Neural progenitor cell (in vitro differentiated cells): ENCODE measurements around the gene NUCB2. TPM values are rescaled to one million over a fixed set of nuclear protein-coding genes. Genes with fewer than 3 reads are reported as not detected.

Experiments used
- DNase-seq: peaks from one replicate; pipeline ENCODE4 v3.0.0-alpha.2; 2016; ENCODE audit warnings: low spot score
- H2AFZ ChIP-seq: fragments of 200-600 bp; sonication (generic); replicated peaks from 2 replicates; pipeline ENCODE4 v1.6.1; 2016; ENCODE audit warnings: antibody characterized with exemption
- H3F3A ChIP-seq: fragments of 200-600 bp; sonication (generic); 2 replicates; pipeline ENCODE4 v1.6.1; 2016; ENCODE audit warnings: antibody characterized with exemption, low read depth
- H3K27ac ChIP-seq: fragments of 200-600 bp; sonication (generic); 2 replicates; pipeline ENCODE4 v1.5.1; 2016; ENCODE audit warnings: mild to moderate bottlenecking
- H3K27me3 ChIP-seq: fragments of 200-600 bp; sonication (generic); 2 replicates; pipeline ENCODE4 v1.6.1; 2016; ENCODE audit warnings: mild to moderate bottlenecking, moderate library complexity
- H3K36me3 ChIP-seq: fragments of 200-600 bp; sonication (generic); 2 replicates; pipeline ENCODE4 v1.5.1; 2016
- H3K4me1 ChIP-seq: fragments of 200-600 bp; sonication (generic); 2 replicates; pipeline ENCODE4 v1.6.1; 2016; ENCODE audit warnings: mixed run types
- H3K4me2 ChIP-seq: fragments of 200-600 bp; sonication (generic); 2 replicates; pipeline ENCODE4 v1.6.1; 2016
- H3K4me3 ChIP-seq: fragments of 200-600 bp; sonication (generic); 2 replicates; pipeline ENCODE4 v1.5.1; 2016
- H3K79me2 ChIP-seq: fragments of 200-600 bp; sonication (generic); 2 replicates; pipeline ENCODE4 v1.6.1; 2016; ENCODE audit warnings: low read depth
- H3K9ac ChIP-seq: fragments of 200-600 bp; sonication (generic); 2 replicates; pipeline ENCODE4 v1.6.1; 2016
- H3K9me3 ChIP-seq: fragments of 200-600 bp; sonication (generic); 2 replicates; pipeline ENCODE4 v1.5.1; 2016; ENCODE audit warnings: low read depth
- H4K20me1 ChIP-seq: fragments of 200-600 bp; sonication (generic); 2 replicates; pipeline ENCODE4 v1.6.1; 2016; ENCODE audit warnings: low read depth
- H3K27ac Mint-ChIP-seq: 3 replicates; pipeline ENCODE4 v1.8.0; 2021; ENCODE audit warnings: mixed read lengths
- H3K27me3 Mint-ChIP-seq: 2 replicates; pipeline ENCODE4 v1.8.0; 2022; ENCODE audit warnings: low read depth, mild to moderate bottlenecking, inconsistent platforms, moderate library complexity, mixed read lengths; ENCODE audit not compliant: insufficient read depth
- H3K36me3 Mint-ChIP-seq: 3 replicates; pipeline ENCODE4 v1.8.0; 2021; ENCODE audit warnings: mixed read lengths
- H3K4me1 Mint-ChIP-seq: 3 replicates; pipeline ENCODE4 v1.8.0; 2021; ENCODE audit warnings: mixed read lengths
- H3K4me3 Mint-ChIP-seq: 3 replicates; pipeline ENCODE4 v1.8.0; 2021; ENCODE audit warnings: mild to moderate bottlenecking, moderate library complexity, mixed read lengths
- H3K9me3 Mint-ChIP-seq: 3 replicates; pipeline ENCODE4 v1.8.0; 2020; ENCODE audit warnings: mixed read lengths
- CTCF ChIP-seq: fragments of 200-600 bp; sonication (generic); IDR thresholded peaks from 2 replicates; pipeline ENCODE4 v1.5.1; 2017; ENCODE audit warnings: antibody characterized with exemption, mild to moderate bottlenecking
- EZH2 ChIP-seq: fragments of 200-600 bp; sonication (generic); IDR thresholded peaks from 2 replicates; pipeline ENCODE4 v1.6.1; 2017; ENCODE audit warnings: antibody characterized with exemption, mild to moderate bottlenecking, moderate library complexity
- EZH2phosphoT487 ChIP-seq: fragments of 200-600 bp; sonication (generic); IDR thresholded peaks from 2 replicates; pipeline ENCODE4 v1.6.1; 2017; ENCODE audit warnings: antibody characterized with exemption
- total RNA-seq: library from RNA; depleted of rRNA; stranded (reverse); fragments of >200 nt; gene quantifications from 2 replicates; pipeline ENCODE4 v1.2.3, GENCODE V29; 2015; ENCODE audit warnings: low replicate concordance

The NUCB2 gene
- total RNA-seq, 1 donor from 2014 or later: 80.1 TPM

- no peak overlapping the region for H3K4me3 ChIP-seq
- Mint-ChIP-seq H3K9me3 (no peaks in the 10 kb centered on the region), H3K36me3 (no peaks in the 10 kb centered on the region)
Measured at GRCh38 chr11:17252704-17253103, 23.8 kb upstream of the NUCB2 start.

GRCh38 chr11:17256512-17256911, 20.0 kb upstream of the NUCB2 start:
- H3K4me2 ChIP-seq: no peak overlapping the region
- no peaks in the 10 kb centered on the region for H3K9me3 Mint-ChIP-seq

More at GRCh38 chr11:17252704-17253103, 23.8 kb upstream of the NUCB2 start:
- no peak for DNase-seq
- H3K36me3 ChIP-seq: no peaks in the 10 kb centered on the region
- no peaks in the 10 kb centered on the region for H3K9me3 ChIP-seq
- H3K4me1 Mint-ChIP-seq: no peaks in the 10 kb centered on the region
- no peaks in the 10 kb centered on the region for H3K27me3 ChIP-seq
- TF ChIP-seq CTCF: no peak
- no peak for TF ChIP-seq EZH2
- no peak for TF ChIP-seq EZH2phosphoT487
- H2AFZ ChIP-seq: no peak overlapping the region
- H3K27me3 Mint-ChIP-seq: peaks cover 4% of the 10 kb centered on the region
- no peak overlapping the region for H3K4me2 ChIP-seq
- no peak overlapping the region for H3K4me3 Mint-ChIP-seq
- H3F3A ChIP-seq: no peaks in the 10 kb centered on the region
- H3K27ac ChIP-seq: no peak overlapping the region
- H3K79me2 ChIP-seq: no peaks in the 10 kb centered on the region
- no peak overlapping the region for H3K27ac Mint-ChIP-seq
- no peaks in the 10 kb centered on the region for H3K4me1 ChIP-seq
- no peak overlapping the region for H3K9ac ChIP-seq
- no peaks in the 10 kb centered on the region for H4K20me1 ChIP-seq

GRCh38 chr11:17257196-17257595, 19.3 kb upstream of the NUCB2 start:
- no peaks in the 10 kb centered on the region for H3F3A ChIP-seq
- H3K4me1 ChIP-seq: no peaks in the 10 kb centered on the region
- DNase-seq: no peak
- H3K4me3 ChIP-seq: no peak overlapping the region
- no peak overlapping the region for H3K27ac ChIP-seq
- H3K4me2 ChIP-seq: no peak overlapping the region
- Mint-ChIP-seq H3K27ac (no peak overlapping the region), H3K36me3 (no peaks in the 10 kb centered on the region), H3K27me3 (peaks cover 4% of the 10 kb centered on the region), H3K9me3 (no peaks in the 10 kb centered on the region), H3K4me3 (no peak overlapping the region), H3K4me1 (no peaks in the 10 kb centered on the region)
- no peak overlapping the region for H2AFZ ChIP-seq
- TF ChIP-seq CTCF: no peak
- TF ChIP-seq EZH2phosphoT487: no peak
- TF ChIP-seq EZH2: no peak
- H3K79me2 ChIP-seq: no peaks in the 10 kb centered on the region
- H3K9me3 ChIP-seq: no peaks in the 10 kb centered on the region
- H3K9ac ChIP-seq: no peak overlapping the region
- no peaks in the 10 kb centered on the region for H3K36me3 ChIP-seq
- no peaks in the 10 kb centered on the region for H4K20me1 ChIP-seq
- H3K27me3 ChIP-seq: no peaks in the 10 kb centered on the region

More at GRCh38 chr11:17256512-17256911, 20.0 kb upstream of the NUCB2 start:
- Mint-ChIP-seq H3K27ac (no peak overlapping the region), H3K36me3 (no peaks in the 10 kb centered on the region), H3K4me1 (no peaks in the 10 kb centered on the region), H3K4me3 (no peak overlapping the region), H3K27me3 (peaks cover 4% of the 10 kb centered on the region)
- no peak overlapping the region for H3K9ac ChIP-seq
- H2AFZ ChIP-seq: no peak overlapping the region
- no peaks in the 10 kb centered on the region for H3K27me3 ChIP-seq
- no peaks in the 10 kb centered on the region for H3K36me3 ChIP-seq
- TF ChIP-seq EZH2phosphoT487 (no peak), CTCF (no peak), EZH2 (no peak)
- DNase-seq: no peak
- no peaks in the 10 kb centered on the region for H3K9me3 ChIP-seq
- no peaks in the 10 kb centered on the region for H3F3A ChIP-seq
- no peaks in the 10 kb centered on the region for H4K20me1 ChIP-seq
- no peaks in the 10 kb centered on the region for H3K79me2 ChIP-seq
- no peaks in the 10 kb centered on the region for H3K4me1 ChIP-seq
- no peak overlapping the region for H3K4me3 ChIP-seq
- no peak overlapping the region for H3K27ac ChIP-seq
